Urinary bladder (tissue), 4 donors: ENCODE data around the gene NTMT2. TPM values are rescaled to one million over a fixed set of nuclear protein-coding genes. Genes with fewer than 3 reads are reported as not detected.
"Not testable (repeated sequence)": the region's sequence is repeated elsewhere in the genome, so short reads cannot be mapped to it uniquely, and the experiment has no call there.

Source experiments
- DNase-seq: peaks from one replicate; pipeline ENCODE4 v3.0.0-alpha.2; 2015; ENCODE audit errors: extremely low spot score
- H3K27ac ChIP-seq: one replicate; pipeline ENCODE4 v1.5.1; 2013; ENCODE audit warnings: low read depth, mild to moderate bottlenecking, moderate library complexity
- H3K36me3 ChIP-seq: one replicate; pipeline ENCODE4 v1.6.1; 2013; ENCODE audit warnings: mild to moderate bottlenecking, moderate library complexity; ENCODE audit not compliant: insufficient read depth
- H3K4me1 ChIP-seq: one replicate; pipeline ENCODE4 v1.6.1; 2013; ENCODE audit warnings: mild to moderate bottlenecking, moderate library complexity; ENCODE audit not compliant: insufficient read depth
- H3K4me3 ChIP-seq: one replicate; pipeline ENCODE4 v1.5.1; 2013; ENCODE audit warnings: low read depth, low read length
- WGBS: extraction: QIAGEN DNeasy Blood & Tissue Kit; methylation state at CpG from one replicate; pipeline ENCODE4 v1.1.7; 2013; 5-methylcytosine and 5-hydroxymethylcytosine counted together
- polyA plus RNA-seq: library from polyadenylated mRNA; stranded (reverse); fragments of 200-250 nt; gene quantifications from one replicate; pipeline ENCODE4 v1.2.3, GENCODE V29; 2013
- total RNA-seq: library from RNA; depleted of rRNA; stranded (reverse); fragments of >200 nt; gene quantifications from one replicate; pipeline ENCODE4 v1.2.3, GENCODE V29; 2014
- donor health status: healthy with polysubstance abuse.
- donor health status: healthy.

The NTMT2 gene
- 0.48 TPM for total RNA-seq
- polyA plus RNA-seq: not detected

DNA sequence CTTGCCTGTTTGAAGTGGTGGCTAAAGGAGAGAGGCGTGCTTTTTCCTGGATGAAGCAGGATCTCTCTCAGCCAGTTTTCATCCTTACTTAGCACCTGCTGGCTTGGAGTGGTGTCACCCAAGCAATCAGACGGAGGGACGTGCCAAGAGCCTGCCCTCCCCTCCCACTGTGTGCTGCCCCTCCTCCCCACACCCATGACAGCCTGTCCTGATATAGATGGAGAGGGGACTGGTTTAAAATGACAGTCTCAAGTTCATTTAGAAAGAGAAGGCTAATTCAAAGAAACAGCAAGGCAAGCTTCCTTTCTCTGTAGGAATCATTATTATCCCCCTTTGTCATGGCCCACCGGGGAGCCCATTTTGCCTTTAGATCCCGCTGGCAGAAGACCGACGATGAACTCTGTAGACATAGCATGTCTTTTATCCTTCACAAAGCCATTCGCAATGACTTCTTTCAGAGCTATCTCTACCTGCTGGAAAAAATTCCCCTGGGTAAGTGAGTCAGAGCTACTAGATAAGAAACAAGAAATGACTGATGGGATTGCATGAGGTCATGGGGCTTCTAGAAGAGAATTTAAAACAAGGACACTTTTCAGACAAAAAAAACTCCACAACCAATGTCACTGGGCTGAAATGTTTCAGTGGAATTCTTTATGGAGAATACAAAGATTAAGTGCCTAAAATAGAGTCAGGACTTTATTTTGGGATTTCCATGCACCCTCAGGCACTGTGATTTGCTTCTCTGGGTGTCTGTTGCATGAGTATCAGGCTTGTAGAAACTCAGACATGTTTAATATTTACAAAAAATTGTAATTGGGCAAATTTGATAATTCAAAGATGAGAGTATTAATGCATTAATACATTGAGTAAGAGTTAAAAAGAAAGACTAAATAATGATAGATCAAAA, at the start of gene NTMT2:
Gene NTMT2, plus strand, starts transcription at position 190 of the 907 bp plus-strand sequence. Its CDS starts 149 bp downstream, at position 339.
- Histone ChIP-seq H3K27ac (no peak within 1 kb of the TSS), H3K4me1 (no peaks in the 10 kb centered on the region)
- WGBS: 36% methylated on average over 8 of the region's 8 CpGs

DNA sequence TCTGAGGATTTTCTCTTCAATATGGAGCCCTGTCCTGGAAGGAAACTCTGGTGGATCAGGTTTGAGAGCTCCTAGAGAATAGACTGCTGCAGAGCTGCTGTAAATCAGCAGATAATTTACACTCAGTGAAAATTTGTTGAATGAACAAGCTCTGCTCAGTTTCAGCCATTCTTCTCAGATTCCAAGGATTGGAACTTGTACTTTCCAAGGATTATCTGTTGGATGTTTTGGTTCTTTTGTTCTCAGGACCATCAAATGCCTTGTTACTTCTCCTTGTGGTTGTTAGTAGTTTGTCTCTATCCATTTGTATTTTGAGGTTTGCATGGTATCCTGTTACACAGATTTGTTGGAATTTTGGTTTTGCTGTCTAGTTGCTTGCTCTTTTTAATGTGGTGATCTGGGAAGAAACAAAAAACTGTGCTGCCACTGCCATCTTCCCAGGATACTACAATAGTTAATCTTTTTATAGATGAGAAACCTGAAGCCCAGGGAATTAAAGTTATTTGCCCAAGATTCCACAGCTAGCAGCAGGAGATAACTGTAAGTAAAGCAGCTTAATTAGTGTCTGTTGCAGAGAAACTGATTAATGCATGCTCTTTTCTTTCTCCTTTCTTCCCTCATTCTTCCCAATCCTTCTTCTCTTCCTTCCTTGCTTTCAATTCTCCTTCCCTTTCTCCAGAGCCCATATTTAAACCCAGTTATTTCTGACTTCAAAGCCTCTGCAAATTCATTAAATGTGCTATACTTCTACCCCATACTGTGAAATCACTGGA, 49.6 kb upstream of the NTMT2 start:
- no peak overlapping the region for H3K4me3 ChIP-seq
- DNase-seq: no peak
- H3K36me3 ChIP-seq: no peaks in the 10 kb centered on the region
- no peak overlapping the region for H3K27ac ChIP-seq
- no peaks in the 10 kb centered on the region for H3K4me1 ChIP-seq

More for the DNA sequence above, at the start of gene NTMT2:
- DNase-seq: no peak
- H3K36me3 ChIP-seq: no peaks in the 10 kb centered on the region
- H3K4me3 ChIP-seq: no peak within 1 kb of the TSS

DNA sequence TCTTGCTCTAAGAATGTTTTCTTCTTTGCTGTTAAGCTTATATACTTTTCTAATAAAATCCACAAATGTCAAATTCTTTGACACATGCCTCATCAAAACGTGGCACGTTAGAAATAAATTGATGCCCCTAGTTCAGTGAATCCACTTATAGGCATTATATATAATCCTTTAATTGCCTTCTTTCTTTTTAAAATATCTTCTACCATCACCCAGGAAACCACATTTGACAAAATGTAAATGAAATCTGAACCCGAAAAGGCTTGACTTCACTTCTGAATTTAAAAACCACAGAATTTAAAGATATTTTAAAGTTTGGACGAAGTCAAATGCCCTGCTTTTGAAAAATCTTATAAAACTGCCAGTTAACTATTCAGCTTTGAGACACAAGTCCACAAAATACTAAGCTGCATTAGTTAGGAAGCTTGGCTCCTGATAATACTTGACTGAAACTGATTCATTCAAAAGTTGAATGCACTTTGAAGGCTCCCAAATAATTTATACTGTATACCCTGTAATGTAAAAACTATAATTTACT, 48.9 kb upstream of the NTMT2 start:
- no peaks in the 10 kb centered on the region for H3K4me1 ChIP-seq
- no peaks in the 10 kb centered on the region for H3K36me3 ChIP-seq
- H3K27ac ChIP-seq: no peak overlapping the region
- no peak overlapping the region for H3K4me3 ChIP-seq
- 25% methylated on average over 4 of the region's 4 CpGs for WGBS
- no peak for DNase-seq

DNA sequence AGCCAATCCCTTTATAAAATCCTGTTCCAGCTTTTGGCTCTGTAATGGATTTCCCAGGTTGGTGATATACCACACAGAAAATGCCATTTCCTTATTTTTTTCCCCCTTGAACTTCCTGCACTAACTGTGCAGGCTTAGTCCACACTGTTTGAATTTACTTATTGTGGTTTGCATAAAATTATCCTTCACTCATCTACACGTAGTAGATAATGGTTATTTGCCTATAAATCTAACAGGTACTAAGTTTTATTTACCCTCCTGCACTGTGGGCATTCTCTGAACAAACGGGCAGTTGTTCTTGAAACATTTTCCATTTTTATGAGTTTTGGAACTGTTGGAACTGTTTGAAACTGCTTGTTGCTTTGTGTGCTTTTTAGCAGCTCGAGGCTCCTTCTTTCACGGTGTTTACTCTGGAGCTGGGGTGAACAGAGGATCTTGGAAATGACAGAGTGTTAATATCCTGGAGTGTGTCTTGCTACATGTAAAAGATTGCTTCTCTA, 48.3 kb upstream of the NTMT2 start:
- no peak for DNase-seq
- Histone ChIP-seq H3K4me3 (no peak overlapping the region), H3K36me3 (no peaks in the 10 kb centered on the region), H3K4me1 (no peaks in the 10 kb centered on the region), H3K27ac (no peak overlapping the region)
- WGBS: 10% methylated on average over 4 of the region's 4 CpGs

DNA sequence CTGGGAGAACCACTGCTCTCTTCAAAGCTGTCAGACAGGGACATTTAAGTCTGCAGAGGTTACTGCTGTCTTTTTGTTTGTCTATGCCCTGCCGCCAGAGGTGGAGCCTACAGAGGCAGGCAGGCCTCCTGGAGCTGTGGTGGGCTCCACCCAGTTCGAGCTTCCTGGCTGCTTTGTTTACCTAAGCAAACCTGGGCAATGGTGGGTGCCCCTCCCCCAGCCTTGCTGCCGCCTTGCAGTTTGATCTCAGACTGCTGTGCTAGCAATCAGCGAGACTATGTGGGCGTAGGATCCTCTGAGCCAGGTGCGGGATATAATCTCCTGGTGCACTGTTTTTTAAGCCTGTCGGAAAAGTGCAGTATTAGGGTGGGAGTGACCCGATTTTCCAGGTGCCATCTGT, 32.6 kb upstream of the NTMT2 start:
- H3K4me3 ChIP-seq, H3K4me1 ChIP-seq, DNase-seq, H3K27ac ChIP-seq, H3K36me3 ChIP-seq: not testable (repeated sequence)
- 89% methylated on average over 8 of the region's 8 CpGs for WGBS

DNA sequence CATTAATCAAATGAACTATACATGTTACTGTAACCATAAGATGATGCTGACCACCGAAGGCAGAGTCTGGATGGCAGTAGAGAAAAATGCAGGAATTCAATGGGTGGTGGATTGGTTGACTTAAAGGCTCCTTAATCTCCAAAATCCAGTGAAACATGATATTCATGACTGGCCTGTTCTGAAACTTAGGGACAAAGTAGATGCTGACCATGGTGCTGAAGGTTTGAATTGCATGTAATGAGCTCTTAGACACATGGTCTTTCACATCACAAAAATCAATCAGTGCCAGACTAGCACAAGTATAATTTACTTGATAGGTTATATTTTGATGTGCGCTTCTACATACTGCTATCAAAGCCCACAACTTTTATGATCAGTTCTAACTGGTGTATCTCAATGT, 30.9 kb upstream of the NTMT2 start:
- DNase-seq: no peak
- H3K4me3 ChIP-seq: no peak overlapping the region
- 59% methylated on average over 2 of the region's 2 CpGs for WGBS
- no peaks in the 10 kb centered on the region for H3K36me3 ChIP-seq
- no peak overlapping the region for H3K27ac ChIP-seq
- H3K4me1 ChIP-seq: no peaks in the 10 kb centered on the region

DNA sequence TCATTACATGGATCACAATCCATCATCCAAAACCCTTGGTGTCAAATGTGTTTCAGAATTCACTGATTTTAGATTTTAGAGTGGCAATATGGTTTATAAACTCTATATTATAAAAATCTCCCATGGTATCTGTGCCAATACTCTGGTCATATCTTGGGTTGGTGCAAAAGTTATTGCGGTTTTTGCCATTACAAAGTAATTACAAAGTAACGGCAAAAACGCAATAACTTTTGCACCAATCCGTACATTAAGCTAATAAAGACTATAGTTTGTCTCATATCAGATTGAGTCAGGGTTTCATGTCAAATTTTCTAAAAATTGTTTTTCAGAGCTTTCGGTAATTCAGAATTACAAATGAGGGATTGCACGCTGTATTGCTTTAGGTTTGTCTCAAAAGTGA, 23.4 kb upstream of the NTMT2 start:
- no peak for DNase-seq
- Histone ChIP-seq H3K4me3 (no peak overlapping the region), H3K4me1 (no peaks in the 10 kb centered on the region), H3K27ac (no peak overlapping the region), H3K36me3 (no peaks in the 10 kb centered on the region)
- WGBS: 93% methylated on average over 6 of the region's 6 CpGs

DNA sequence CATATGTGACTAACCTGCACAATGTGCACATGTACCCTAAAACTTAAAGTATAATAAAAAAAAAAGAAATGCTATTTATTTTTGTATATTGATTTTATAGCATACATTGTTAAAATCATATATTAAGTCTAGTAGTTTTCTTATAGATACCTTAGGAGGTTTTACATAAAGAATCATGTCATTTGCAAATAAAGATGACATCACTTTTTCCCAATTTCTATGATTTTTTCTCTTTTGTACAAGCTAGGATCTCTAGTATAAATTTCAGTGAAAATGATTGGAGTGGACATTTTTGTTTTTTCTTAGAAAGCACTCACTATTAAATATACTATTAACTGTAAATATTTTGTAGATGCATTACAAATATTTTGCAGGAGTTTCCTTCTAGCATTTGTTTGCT, 20.5 kb upstream of the NTMT2 start:
- H3K4me3 ChIP-seq: no peak overlapping the region
- no peaks in the 10 kb centered on the region for H3K4me1 ChIP-seq
- DNase-seq: no peak
- H3K27ac ChIP-seq: no peak overlapping the region
- no peaks in the 10 kb centered on the region for H3K36me3 ChIP-seq

DNA sequence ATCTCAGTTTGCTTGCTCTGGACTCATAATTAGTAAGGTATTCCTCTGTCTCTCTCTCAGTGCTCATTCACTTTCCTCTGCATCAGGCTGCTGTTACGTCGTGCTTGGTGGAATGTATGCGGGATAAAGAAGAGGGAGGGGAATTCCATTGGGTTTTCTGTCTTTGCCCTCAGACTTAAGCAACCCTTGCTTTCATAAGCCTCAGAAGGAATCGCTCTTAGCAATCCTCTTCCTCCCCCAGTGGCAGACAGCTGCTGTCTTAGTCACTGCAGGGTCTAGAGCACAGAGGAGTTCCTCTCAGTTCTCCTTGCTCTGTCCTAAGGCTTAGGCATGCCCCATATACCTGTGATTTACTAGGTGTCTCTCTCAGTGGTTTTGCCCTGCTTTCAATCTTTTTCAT, 19.1 kb upstream of the NTMT2 start:
- Histone ChIP-seq H3K36me3 (no peaks in the 10 kb centered on the region), H3K4me1 (no peaks in the 10 kb centered on the region), H3K27ac (no peak overlapping the region), H3K4me3 (no peak overlapping the region)
- no peak for DNase-seq
- 23% methylated on average over 4 of the region's 4 CpGs for WGBS

DNA sequence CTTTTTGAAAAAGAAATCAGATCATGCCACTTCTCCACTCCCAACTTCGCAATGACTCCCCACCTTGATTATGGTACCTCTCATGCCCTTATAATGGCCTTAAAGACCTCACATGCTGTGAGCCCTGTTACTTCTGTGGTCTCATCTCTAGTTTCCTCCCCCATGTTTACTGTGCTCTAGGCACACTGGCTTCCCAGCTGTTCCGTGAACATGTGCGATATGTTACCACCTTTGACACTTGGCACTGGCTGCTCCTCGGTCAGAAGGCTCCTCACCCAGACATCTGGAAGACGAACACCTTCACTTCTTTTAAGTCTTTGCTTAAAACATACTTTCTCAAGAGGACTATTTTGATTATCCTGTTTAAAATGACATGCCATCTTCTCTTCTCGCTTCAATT, 14.3 kb upstream of the NTMT2 start:
- no peaks in the 10 kb centered on the region for H3K4me1 ChIP-seq
- no peak for DNase-seq
- no peak overlapping the region for H3K27ac ChIP-seq
- 55% methylated on average over 6 of the region's 6 CpGs for WGBS
- H3K4me3 ChIP-seq: no peak overlapping the region
- H3K36me3 ChIP-seq: no peaks in the 10 kb centered on the region

DNA sequence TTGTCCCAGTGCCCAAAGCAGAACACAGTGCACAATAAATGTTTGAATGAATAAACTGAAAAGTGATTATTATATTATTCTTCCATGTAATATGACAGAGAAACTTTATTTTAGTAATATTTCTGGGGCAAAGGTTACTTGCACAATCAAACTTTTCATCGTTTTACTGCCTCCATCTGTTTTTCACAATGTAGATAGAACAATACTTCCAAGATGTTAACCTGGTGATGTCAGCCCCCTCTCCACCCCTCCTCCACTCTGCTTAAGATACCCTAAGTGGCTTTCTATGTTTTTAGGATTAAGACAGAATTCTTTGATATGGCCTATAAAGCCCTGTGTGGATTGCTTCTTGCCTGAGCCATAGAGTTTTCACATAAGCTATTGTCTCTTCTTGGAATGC, 13.8 kb upstream of the NTMT2 start:
- 39% methylated on average over 1 of the region's 1 CpG for WGBS
- no peak overlapping the region for H3K27ac ChIP-seq
- no peaks in the 10 kb centered on the region for H3K4me1 ChIP-seq
- DNase-seq: no peak
- no peaks in the 10 kb centered on the region for H3K36me3 ChIP-seq
- H3K4me3 ChIP-seq: no peak overlapping the region

DNA sequence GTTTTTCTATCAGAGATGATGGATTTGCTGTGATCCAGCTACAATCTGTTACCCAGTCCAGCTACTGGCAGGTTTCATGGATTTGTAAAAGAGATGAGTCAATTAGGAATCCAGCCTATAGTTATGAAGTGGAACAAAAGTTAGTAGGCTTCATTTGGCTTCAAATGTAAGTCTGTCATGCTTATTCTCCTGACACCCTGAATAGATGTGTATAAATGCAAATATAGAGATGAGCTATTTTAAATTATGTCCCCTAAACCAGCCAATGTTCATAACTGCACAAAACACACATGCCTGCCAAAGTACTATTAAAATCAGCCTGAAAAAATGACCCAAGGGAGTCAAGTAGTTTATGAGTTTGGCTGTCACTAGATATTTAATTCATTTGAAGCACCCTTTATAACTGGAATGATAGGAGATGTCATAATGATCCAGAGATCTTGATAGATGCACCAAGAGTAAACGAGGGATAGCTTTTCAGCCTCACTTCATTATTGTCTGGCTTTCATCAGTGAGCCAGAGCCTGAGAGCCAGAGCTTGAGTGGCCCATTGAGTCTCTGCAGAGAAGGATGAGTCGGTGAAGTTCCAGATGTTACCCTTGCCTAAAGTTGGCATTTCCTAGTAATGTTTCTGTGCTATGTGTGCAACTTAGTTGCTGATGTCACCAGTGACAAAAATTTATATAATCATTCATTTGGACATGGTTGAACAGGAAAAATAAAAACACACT, 11.8 kb upstream of the NTMT2 start:
- H3K36me3 ChIP-seq: no peaks in the 10 kb centered on the region
- no peaks in the 10 kb centered on the region for H3K4me1 ChIP-seq
- no peak overlapping the region for H3K27ac ChIP-seq
- H3K4me3 ChIP-seq: no peak overlapping the region
- peak; percentile 23 for DNase-seq
- WGBS: 27% methylated on average over 2 of the region's 2 CpGs

DNA sequence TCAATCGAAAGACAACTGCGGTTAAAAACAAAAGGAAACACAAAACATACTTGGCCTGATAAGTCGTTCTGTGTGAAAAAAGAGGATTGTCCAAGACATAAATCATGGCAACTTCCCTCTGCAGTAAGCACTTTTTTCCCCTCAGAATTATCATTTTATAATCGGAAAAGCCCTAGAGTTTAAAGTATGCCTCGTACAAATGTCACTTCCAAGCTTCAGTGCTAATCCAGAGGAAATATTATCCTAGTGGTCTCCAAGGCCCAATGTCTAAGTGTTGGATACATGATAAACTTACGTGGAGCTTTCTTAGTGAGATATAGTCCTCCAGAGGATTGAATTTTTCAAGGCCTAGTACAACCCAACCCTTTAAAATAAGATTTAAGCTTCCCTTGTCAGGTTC, 11.2 kb upstream of the NTMT2 start:
- Histone ChIP-seq H3K4me1 (no peaks in the 10 kb centered on the region), H3K4me3 (no peak overlapping the region), H3K27ac (no peak overlapping the region), H3K36me3 (no peaks in the 10 kb centered on the region)
- 34% methylated on average over 6 of the region's 6 CpGs for WGBS
- DNase-seq: peak; percentile 35
